ENCODE results near the gene NAA10. TPM values are rescaled to one million over a fixed set of nuclear protein-coding genes. Genes with fewer than 3 reads are reported as not detected.

Gene NAA10
- total RNA-seq, 1 donor from 2014 or later = 21.6 TPM

GRCh38 chrX:153930011-153930910, 4.6 kb downstream of the NAA10 start:
- no peak for DNase-seq (ENCODE audit: low spot score in 2 of 2)
- no peak for FAIRE-seq

DNA sequence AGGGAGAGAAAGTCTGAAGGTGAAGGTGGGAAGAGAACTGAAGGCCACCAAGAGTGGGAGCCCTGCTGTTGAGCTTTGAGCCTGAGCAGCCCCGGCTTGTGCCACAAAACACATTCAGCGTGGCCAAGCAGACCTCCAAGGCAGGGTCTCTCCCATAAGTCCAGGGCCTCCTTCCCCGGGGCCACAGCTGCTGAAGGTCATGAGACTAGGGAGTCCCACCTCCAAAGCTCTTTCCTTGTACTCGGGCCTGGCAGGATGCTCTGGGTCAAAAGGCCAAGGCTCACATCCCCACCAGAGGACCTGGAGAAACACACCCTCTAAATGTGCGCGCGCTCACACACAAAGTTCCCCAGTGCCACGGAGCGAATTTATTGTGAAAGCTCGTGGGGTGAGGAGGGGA, 5.3 kb downstream of the NAA10 start:
- no peak for FAIRE-seq
- DNase-seq (ENCODE audit: low spot score in 2 of 2) = no peak

- FAIRE-seq = no peak
- DNase-seq (ENCODE audit: low spot score in 2 of 2) = no peak
Measured at GRCh38 chrX:153928846-153929245, 6.0 kb downstream of the NAA10 start.

DNA sequence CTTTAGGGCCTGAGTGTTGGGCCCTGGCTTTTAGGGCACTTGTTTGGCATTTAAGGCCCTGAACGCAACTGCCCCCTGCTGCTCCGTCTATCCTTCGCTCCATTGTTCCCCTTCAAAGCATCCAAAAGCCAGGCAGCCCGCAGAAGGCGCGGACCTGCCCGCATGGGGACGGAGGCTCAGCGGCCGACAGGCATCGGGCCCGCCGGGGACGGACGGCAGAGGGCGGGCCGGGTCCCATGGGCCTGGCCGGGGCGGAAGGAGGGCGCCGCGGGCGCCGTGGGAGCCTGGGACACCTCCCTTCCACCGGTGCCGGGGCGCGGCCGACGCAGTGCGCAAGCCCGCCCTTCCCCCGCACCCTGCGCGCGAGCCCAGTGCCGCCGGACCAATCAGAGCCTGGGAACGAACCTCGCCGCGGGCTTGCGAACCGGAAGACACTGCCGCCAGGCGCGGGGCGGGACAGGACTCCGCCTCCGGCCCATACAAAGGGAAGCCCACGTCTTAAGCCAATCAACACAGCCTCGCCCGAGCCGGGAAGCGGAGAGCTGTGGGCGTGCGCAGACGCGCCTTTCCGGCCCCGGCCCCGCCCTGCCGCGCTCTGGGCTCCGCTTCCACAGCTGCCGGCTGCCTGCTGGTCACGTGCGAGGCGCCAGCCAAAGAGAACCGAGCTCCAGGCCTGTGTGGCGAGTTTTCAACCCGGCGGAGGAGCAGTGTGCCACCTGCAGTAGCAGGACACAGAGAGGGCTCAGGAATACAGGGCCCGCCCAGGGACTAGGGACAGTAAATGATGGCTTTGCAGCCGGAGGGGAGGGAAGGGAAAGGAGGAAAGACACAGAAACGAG, 6.7 kb downstream of the NAA10 start:
- peak; percentile 93 to 99 for DNase-seq (ENCODE audit: low spot score in 2 of 2)

DNA sequence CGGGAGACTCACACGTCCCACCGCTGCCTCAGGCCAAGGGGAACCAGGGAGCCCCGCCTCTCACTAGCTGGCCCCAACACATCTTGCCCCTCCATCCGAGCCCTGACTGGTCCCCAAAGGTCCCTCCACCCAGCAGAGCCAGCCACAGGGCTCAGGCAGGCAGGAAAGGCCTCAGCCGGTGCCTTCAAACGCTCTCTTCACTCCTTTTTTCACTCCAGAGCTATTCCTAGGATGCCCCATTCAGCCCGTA, 7.2 kb downstream of the NAA10 start:
- no peak for FAIRE-seq
- DNase-seq (ENCODE audit: low spot score in 2 of 2) = no peak

More for the DNA sequence above, 6.7 kb downstream of the NAA10 start:
- no peak for FAIRE-seq

DNA sequence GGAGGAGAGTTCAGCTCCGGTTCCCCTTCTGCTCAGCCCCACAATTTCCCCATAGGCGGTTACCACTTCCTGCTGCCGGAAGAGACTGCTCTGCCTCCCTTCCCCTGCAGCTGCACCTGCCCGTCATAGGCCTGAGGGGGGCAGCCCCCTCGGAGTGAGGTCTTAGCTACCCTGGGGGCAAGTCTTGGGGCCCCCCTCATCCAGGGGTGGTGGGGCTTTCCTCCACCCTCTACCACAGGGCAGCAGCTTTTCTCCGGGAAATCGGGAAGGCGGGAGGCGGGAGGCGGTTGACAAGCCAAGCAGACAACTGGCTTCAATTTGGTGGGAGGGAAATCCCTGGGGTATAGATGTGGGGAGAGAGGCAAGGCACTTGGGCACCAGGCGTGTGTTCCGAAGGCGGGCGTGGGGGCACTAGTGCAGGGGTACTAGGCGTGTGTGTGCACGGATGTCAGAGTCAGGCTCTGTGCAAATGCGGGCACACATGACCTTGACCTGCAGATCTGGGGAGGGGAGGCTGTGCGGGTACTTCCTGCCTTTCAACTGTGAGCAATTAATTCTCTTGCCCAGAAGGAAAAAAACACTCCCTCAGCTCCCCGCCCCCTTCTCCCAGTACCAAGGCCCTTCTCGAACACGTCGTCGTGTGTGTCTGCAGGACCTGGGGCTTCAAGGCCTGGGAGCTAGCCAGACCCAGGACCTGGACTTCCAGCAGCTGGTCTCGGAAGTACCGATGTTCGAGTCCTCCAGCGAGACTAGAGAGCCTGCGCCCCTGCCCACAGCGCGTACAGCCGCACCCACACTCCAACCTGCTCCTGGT, 7.8 kb downstream of the NAA10 start:
- FAIRE-seq = no peak

DNA sequence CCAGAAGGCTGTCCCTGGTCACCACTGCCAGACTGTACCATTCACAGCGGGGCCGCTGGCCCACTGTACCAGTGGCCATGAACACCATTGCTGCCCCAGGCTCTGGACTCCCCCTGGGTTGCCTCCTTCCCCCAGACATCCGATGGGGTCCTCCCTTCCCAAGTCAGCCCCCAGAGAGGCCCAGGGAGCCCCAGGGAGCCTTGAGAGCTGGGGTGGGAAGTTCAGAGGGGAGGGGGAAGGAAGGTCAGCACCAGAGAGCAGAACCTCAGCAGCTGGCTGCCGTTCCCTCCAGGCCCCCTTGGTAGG, 8.3 kb downstream of the NAA10 start:
- FAIRE-seq (no peak), DNase-seq (ENCODE audit: low spot score in 2 of 2) (no peak)

More for the DNA sequence above, 7.8 kb downstream of the NAA10 start:
- no peak for DNase-seq (ENCODE audit: low spot score in 2 of 2)

GRCh38 chrX:153925739-153926551, 8.9 kb downstream of the NAA10 start, which contains the start of gene ARHGAP4:
ARHGAP4 (minus strand) TSS chrX:153926264; CDS start chrX:153926202, 62 bp downstream.
- FAIRE-seq = no peak
- no peak for DNase-seq (ENCODE audit: low spot score in 2 of 2)

DNA sequence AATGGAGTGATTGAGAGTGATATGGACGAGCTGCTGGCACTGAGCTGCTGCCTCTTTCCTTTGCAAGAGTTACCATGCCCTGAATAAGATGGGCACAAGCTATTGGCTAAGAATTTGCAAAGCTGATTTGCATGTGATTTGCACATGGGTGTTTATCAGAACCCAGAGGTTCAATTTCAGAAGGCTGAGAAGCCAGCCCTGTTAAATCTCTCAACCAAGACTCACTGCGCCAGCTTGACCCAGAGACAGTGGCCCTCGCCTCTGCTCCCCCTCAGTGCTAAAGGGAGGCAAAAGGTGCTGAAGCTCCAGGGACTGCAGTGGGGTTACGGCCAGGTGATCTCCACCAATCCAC, 9.5 kb downstream of the NAA10 start:
- no peak for FAIRE-seq

DNA sequence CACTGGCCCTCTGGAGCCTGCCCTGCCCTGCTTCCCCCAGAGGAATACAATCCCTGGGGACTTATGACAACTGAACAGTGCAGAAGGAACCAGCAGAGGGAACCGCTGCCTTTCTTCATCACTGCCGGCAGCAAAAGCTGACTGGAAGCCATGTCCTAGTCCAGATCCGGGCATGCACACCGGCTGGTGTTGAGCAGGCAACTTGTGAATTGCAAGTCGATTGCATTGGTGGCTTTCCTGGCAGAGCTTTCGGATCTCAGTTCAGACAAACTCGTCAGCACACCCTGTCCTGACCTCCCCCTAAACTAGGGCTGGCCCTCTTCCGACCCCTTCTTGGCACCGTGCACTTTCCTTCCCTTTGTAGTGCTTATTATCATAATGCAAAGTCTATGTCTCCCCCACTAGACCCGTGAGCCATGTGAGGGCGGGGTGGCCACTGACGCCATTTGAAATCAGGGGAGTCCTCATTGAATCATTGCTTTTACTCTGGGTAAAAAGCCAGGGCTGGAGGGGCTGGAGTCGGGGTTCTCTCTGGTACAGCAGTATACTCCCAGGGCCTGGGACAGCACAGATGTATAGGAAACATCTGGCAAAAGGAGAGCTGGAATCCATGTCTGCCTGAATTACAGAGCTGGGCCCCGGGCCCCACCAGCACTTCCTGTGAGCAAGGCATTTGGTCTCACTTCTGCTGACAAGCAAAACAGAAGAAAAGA, 10.5 kb downstream of the NAA10 start:
- peak in 1 of 2 donors; percentile 57 for DNase-seq (ENCODE audit: low spot score in 2 of 2)
- no peak for FAIRE-seq

More for the DNA sequence above, 9.5 kb downstream of the NAA10 start:
- DNase-seq (ENCODE audit: low spot score in 2 of 2) = no peak

GRCh38 chrX:153922932-153923857, 11.6 kb downstream of the NAA10 start:
- DNase-seq (ENCODE audit: low spot score in 2 of 2) (peak; percentile 63 to 64), FAIRE-seq (no peak)

- DNase-seq (ENCODE audit: low spot score in 2 of 2) = no peak
- FAIRE-seq = no peak
Measured at GRCh38 chrX:153921511-153922446, 13.1 kb downstream of the NAA10 start.

DNA sequence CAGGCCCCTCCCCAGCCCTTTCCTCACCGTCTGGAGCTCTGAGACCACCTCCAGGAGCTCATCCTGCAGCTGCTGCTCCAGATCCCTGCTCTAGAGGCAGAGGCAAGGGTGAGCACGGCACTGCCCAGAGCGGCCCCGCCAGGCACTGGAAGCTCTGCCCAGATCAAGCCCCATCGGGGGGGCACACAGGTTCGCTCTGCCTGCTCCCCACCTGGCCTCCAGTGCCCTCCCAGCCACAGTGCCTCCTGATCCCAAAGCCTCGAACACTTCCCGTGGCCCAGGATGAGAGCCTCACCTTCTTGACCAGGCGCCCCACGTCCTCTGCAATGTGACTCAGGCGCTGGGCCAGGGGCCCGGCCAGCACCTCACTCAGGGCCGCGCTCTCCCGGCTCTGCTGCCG, 13.8 kb downstream of the NAA10 start:
- no peak for DNase-seq (ENCODE audit: low spot score in 2 of 2)
- no peak for FAIRE-seq

DNA sequence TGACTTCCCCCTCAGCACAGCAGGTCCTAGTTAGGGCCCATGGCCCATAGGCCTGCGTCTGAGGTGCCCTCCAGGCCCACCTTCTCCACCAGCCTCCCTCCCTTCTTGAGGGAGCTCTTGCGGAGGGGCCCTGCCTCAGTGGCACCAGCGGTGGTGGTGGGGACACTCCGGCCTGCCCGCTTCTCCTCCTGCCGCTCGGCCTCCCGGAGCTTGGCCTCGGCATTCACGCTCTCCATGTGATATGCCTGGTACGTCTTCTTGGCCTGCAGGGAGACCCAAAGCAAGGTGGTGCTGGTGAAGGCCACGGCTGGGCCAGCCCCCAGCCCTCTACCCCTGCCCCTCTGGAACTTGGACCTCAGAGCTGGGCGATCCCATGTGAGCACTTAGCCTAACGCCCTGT, 14.3 kb downstream of the NAA10 start:
- no peak for FAIRE-seq
- DNase-seq (ENCODE audit: low spot score in 2 of 2) = no peak

DNA sequence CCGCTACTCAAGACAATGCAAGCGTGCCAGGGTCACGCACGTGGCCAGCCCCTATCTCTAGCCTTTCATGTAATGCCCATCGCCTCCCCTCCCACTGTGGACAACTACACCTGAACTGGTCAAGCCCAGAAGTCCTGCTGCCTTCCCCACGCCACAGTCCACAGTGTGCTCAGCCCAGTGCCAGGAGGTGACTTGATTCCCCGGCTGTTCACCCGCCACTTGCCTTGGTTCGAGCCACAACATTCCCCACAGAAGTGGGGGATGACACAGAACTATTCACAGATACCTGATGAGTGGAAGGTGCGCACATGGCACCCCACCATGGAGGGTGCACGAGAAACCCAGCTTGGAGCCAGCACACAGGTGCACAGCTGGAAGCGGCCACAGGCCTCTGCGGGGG, 15.6 kb downstream of the NAA10 start:
- FAIRE-seq = no peak
- no peak for DNase-seq (ENCODE audit: low spot score in 2 of 2)

GRCh38 chrX:153917869-153918268, 17.0 kb downstream of the NAA10 start:
- FAIRE-seq = no peak
- DNase-seq (ENCODE audit: low spot score in 2 of 2) = no peak

DNA sequence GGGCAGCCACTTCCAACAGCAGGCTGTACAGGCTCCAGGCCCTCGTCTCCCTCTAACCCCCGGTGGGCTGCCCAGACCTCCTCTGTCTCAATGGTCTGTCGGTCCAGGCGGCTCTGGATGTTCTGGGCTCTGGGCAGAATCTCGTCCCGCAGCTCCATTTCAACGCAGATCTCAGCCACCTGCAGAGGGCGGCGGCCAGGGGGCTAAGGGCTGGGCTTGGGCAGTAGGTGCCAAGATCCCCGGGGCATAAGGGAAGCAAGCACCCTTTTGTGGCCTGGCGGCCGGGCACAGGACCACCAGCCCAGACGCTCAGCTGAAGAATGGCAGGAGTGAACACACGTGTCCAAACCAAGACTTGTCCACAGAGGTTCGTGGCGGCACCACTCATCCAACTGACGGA, 21.1 kb downstream of the NAA10 start:
- FAIRE-seq = no peak
- no peak for DNase-seq (ENCODE audit: low spot score in 2 of 2)

Measured in frontal cortex (tissue), 4 donors.